ENCODE measurements around the gene TMEM233. TPM values are rescaled to one million over a fixed set of nuclear protein-coding genes. Genes with fewer than 3 reads are reported as not detected.
A peak's percentile ranks its signal among the peaks of the same experiment; 100 is the strongest.

TMEM233 gene
- total and polyA plus RNA-seq, 9 of the 15 experiments (the other 6 are each of a cell fraction or from before 2014, with no cell fraction given), result 0.04 to 0.17 (median 0.07) TPM; not detected in 2

GRCh38 chr12:119672194-119672593 lies 78.6 kb downstream of the TMEM233 start (continued):
- TF ChIP-seq PCBP2 (IDR thresholded peaks at IDR 0.05; ENCODE audit: low read depth, low read length, poor library complexity, severe bottlenecking), result no peak
- no peak for TF ChIP-seq NUFIP1 (IDR thresholded peaks at IDR 0.05; ENCODE audit: partially characterized antibody)
- TF ChIP-seq TEAD1 (CRISPR knock-in tag; IDR thresholded peaks at IDR 0.05), result 0 out of 4 replicates have a peak, but pooled peaks of 1 of the 2 experiments have one; percentile 44
- TF ChIP-seq RFX5 (IDR thresholded peaks at IDR 0.05; ENCODE audit: low read depth, low read length), result no peak
- TF ChIP-seq SMARCE1 (IDR thresholded peaks at IDR 0.05), result peak; percentile 68
- TF ChIP-seq ZNF232 (CRISPR knock-in tag; IDR thresholded peaks at IDR 0.05), result no peak

DNA sequence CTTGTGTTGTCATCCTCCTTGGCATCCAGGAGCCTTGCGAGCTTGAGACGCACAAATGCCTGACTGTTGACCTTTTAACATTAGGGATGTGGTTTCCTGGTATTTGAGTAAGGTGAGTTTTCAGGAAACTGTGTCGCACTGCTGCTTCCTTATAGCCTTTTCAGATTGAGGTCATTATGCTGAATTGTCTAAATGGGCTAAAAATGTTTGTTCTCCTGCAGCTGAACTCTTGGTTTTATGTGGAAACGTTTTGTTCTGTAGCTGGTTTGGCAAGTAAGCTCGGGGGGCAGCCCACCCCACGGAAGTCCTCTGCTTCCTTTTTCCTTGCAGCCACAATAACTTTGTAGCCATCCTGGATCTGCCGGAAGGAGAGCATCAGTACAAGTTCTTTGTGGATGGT lies 80.1 kb downstream of the TMEM233 start:
- no peak overlapping the region for H3K4me2 ChIP-seq (ENCODE audit: insufficient read depth, low read length)
- H3K4me1 ChIP-seq (replicated peaks in 1 of 2; ENCODE audit: control insufficient read depth in 2 of 2, insufficient read depth in 2 of 2, low read length in 2 of 2), result peaks cover 6 to 32% of the 10 kb centered on the region in 2 experiments; a peak in 4 of 5 replicates
- intact Hi-C loops (cut with micrococcal nuclease), result no loop called here
- WGBS (ENCODE audit: insufficient coverage, low coverage, missing lambda C conversion rate), result 64% methylated on average over 7 of the region's 7 CpGs
- no peak for FAIRE-seq
- no peak overlapping the region for H2AFZ ChIP-seq (ENCODE audit: low read depth, low read length)
- no peak for ATAC-seq
- in situ Hi-C loops (cut with MboI), result no loop called here
- H3K27me3 ChIP-seq (ENCODE audit: control insufficient read depth in 2 of 2, insufficient read depth in 2 of 2, low read length in 2 of 2), result no peaks in the 10 kb centered on the region
- POLR2A ChIA-PET, result interaction anchor here (1.8 to 3.7 kb wide), 2 partner anchors 8 to 9 kb away, joined by 4 to 31 read pairs; no protein-coding TSS in a partner anchor
- no peaks in the 10 kb centered on the region for H3K9me1 ChIP-seq (ENCODE audit: control insufficient read depth, insufficient read depth, low read length)
- H4K20me1 ChIP-seq (replicated peaks; ENCODE audit: control insufficient read depth, insufficient read depth, low read length), result no peaks in the 10 kb centered on the region
- H3K9ac ChIP-seq (ENCODE audit: insufficient read depth in 1 of 2, low read depth in 2 of 2, low read length in 2 of 2), result no peak overlapping the region
- H3K27ac ChIP-seq (ENCODE audit: extremely low read depth, low read depth, low read length), result no peak overlapping the region; the same call in 2 of the 3 replicates
- no peak overlapping the region for H3K4me3 ChIP-seq
- H3K79me2 ChIP-seq (ENCODE audit: control insufficient read depth, insufficient read depth, low read length), result peaks cover 73% of the 10 kb centered on the region
- DNase-seq (ENCODE audit: extremely low read depth in 1 of 4, low spot score in 3 of 4), result no peak
- CTCF ChIA-PET (ENCODE audit: low intra/inter-chr PET ratio), result no interaction called here
- TF ChIP-seq, protein P1, sequence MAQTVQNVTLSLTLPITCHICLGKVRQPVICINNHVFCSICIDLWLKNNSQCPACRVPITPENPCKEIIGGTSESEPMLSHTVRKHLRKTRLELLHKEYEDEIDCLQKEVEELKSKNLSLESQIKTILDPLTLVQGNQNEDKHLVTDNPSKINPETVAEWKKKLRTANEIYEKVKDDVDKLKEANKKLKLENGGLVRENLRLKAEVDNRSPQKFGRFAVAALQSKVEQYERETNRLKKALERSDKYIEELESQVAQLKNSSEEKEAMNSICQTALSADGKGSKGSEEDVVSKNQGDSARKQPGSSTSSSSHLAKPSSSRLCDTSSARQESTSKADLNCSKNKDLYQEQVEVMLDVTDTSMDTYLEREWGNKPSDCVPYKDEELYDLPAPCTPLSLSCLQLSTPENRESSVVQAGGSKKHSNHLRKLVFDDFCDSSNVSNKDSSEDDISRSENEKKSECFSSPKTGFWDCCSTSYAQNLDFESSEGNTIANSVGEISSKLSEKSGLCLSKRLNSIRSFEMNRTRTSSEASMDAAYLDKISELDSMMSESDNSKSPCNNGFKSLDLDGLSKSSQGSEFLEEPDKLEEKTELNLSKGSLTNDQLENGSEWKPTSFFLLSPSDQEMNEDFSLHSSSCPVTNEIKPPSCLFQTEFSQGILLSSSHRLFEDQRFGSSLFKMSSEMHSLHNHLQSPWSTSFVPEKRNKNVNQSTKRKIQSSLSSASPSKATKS (CRISPR knock-in tag; IDR thresholded peaks at IDR 0.05), result no peak
- TF ChIP-seq TAF7 (tag; IDR thresholded peaks at IDR 0.05) (no peak), RBFOX2 (IDR thresholded peaks at IDR 0.05; ENCODE audit: low read depth, low read length) (no peak), HDAC8 (tag; IDR thresholded peaks at IDR 0.05) (no peak), C11orf30 (IDR thresholded peaks at IDR 0.05; ENCODE audit: low read depth) (no peak), CC2D1A (IDR thresholded peaks at IDR 0.05) (no peak), MBD1 (CRISPR knock-in tag; IDR thresholded peaks at IDR 0.05) (no peak)
- H3K36me3 ChIP-seq (ENCODE audit: control insufficient read depth, insufficient read depth, low read length), result peaks cover 91% of the 10 kb centered on the region
- no TSS peak for BruUV-seq (replicated peaks)
- H3K9me3 ChIP-seq (replicated peaks; ENCODE audit: control insufficient read depth, insufficient read depth, low read depth, low read length), result no peaks in the 10 kb centered on the region

Measured in K562 (cell line).